Activated T-helper 17 cell treated with anti-CD3 and anti-CD28 coated beads, Interleukin-2, amount 50 U/mL, for 72 hours (primary cell): ENCODE results near the gene MOB1B. TPM values are rescaled to one million over a fixed set of nuclear protein-coding genes. Genes with fewer than 3 reads are reported as not detected.

ENCODE experiments used
- ATAC-seq: fragments of 150-1000 bp; cut with Tn5 transposase; replicated peaks from 2 replicates; pipeline ENCODE4 v1.10.0; 2021; ENCODE audit warnings: mild to moderate bottlenecking, moderate library complexity
- H3K27ac Mint-ChIP-seq: one replicate; pipeline ENCODE4 v1.8.0; 2022; ENCODE audit warnings: mixed read lengths
- H3K27me3 Mint-ChIP-seq: one replicate; pipeline ENCODE4 v1.8.0; 2022; ENCODE audit warnings: mixed read lengths
- H3K36me3 Mint-ChIP-seq: one replicate; pipeline ENCODE4 v1.8.0; 2022; ENCODE audit warnings: low read depth, mild to moderate bottlenecking, mixed read lengths
- H3K4me1 Mint-ChIP-seq: one replicate; pipeline ENCODE4 v1.8.0; 2022; ENCODE audit warnings: mixed read lengths
- H3K4me3 Mint-ChIP-seq: one replicate; pipeline ENCODE4 v1.8.0; 2022; ENCODE audit warnings: mild to moderate bottlenecking, mixed read lengths
- H3K9me3 Mint-ChIP-seq: one replicate; pipeline ENCODE4 v1.8.0; 2022; ENCODE audit warnings: mixed read lengths
- total RNA-seq, 2 donors: library from RNA; stranded (reverse); gene quantifications; one replicate each; pipeline ENCODE4 v1.2.3, GENCODE V29; 2022

MOB1B gene
- total RNA-seq, 2 donors from 2014 or later = 16.6 to 21.2 TPM

GRCh38 chr4:70927502-70928137, 25.5 kb downstream of the MOB1B start:
- H3K4me1 Mint-ChIP-seq = peaks cover 13% of the 10 kb centered on the region
- peak; percentile 72 for ATAC-seq
- no peaks in the 10 kb centered on the region for H3K27me3 Mint-ChIP-seq
- peak overlapping the region; percentile 70 for H3K27ac Mint-ChIP-seq
- peak overlapping the region; percentile 55 for H3K4me3 Mint-ChIP-seq
- no peaks in the 10 kb centered on the region for H3K36me3 Mint-ChIP-seq
- no peaks in the 10 kb centered on the region for H3K9me3 Mint-ChIP-seq

GRCh38 chr4:70930530-70931256, 28.5 kb downstream of the MOB1B start:
- no peaks in the 10 kb centered on the region for H3K36me3 Mint-ChIP-seq
- H3K27me3 Mint-ChIP-seq = no peaks in the 10 kb centered on the region
- no peak overlapping the region for H3K4me3 Mint-ChIP-seq
- ATAC-seq = no peak
- H3K9me3 Mint-ChIP-seq = no peaks in the 10 kb centered on the region
- H3K27ac Mint-ChIP-seq = no peak overlapping the region
- H3K4me1 Mint-ChIP-seq = peaks cover 13% of the 10 kb centered on the region

- Mint-ChIP-seq H3K4me1 (peaks cover 12% of the 10 kb centered on the region), H3K27me3 (no peaks in the 10 kb centered on the region), H3K9me3 (no peaks in the 10 kb centered on the region), H3K27ac (no peak overlapping the region), H3K4me3 (no peak overlapping the region), H3K36me3 (no peaks in the 10 kb centered on the region)
- ATAC-seq = no peak
These were observed 29.2 kb downstream of the MOB1B start for GRCh38 chr4:70931347-70931746.

- no peak overlapping the region for H3K27ac Mint-ChIP-seq
- ATAC-seq = no peak
- H3K9me3 Mint-ChIP-seq = no peaks in the 10 kb centered on the region
- no peaks in the 10 kb centered on the region for H3K27me3 Mint-ChIP-seq
- H3K36me3 Mint-ChIP-seq = no peaks in the 10 kb centered on the region
- no peak overlapping the region for H3K4me3 Mint-ChIP-seq
- peaks cover 7% of the 10 kb centered on the region for H3K4me1 Mint-ChIP-seq
These were observed 30.8 kb downstream of the MOB1B start for GRCh38 chr4:70932984-70933383.

GRCh38 chr4:70935038-70935695, 33.0 kb downstream of the MOB1B start:
- Mint-ChIP-seq H3K4me3 (no peak overlapping the region), H3K27me3 (no peaks in the 10 kb centered on the region), H3K27ac (no peak overlapping the region), H3K9me3 (no peaks in the 10 kb centered on the region), H3K36me3 (no peaks in the 10 kb centered on the region), H3K4me1 (peaks cover 6% of the 10 kb centered on the region)
- ATAC-seq = no peak

- peak; percentile 12 for ATAC-seq
- Mint-ChIP-seq H3K27ac (no peak overlapping the region), H3K36me3 (no peaks in the 10 kb centered on the region), H3K27me3 (no peaks in the 10 kb centered on the region), H3K4me3 (peak overlapping the region; percentile 2), H3K9me3 (no peaks in the 10 kb centered on the region), H3K4me1 (peaks cover 6% of the 10 kb centered on the region)
These were observed 34.1 kb downstream of the MOB1B start for GRCh38 chr4:70936200-70936787.

GRCh38 chr4:70938086-70938485, 35.9 kb downstream of the MOB1B start:
- no peak for ATAC-seq
- H3K36me3 Mint-ChIP-seq = no peaks in the 10 kb centered on the region
- H3K9me3 Mint-ChIP-seq = no peaks in the 10 kb centered on the region
- peaks cover 6% of the 10 kb centered on the region for H3K4me1 Mint-ChIP-seq
- H3K4me3 Mint-ChIP-seq = no peak overlapping the region
- no peaks in the 10 kb centered on the region for H3K27me3 Mint-ChIP-seq
- no peak overlapping the region for H3K27ac Mint-ChIP-seq

GRCh38 chr4:70940134-70940533, 38.0 kb downstream of the MOB1B start:
- Mint-ChIP-seq H3K27me3 (no peaks in the 10 kb centered on the region), H3K4me3 (no peak overlapping the region), H3K9me3 (no peaks in the 10 kb centered on the region), H3K27ac (no peak overlapping the region), H3K36me3 (no peaks in the 10 kb centered on the region), H3K4me1 (peaks cover 6% of the 10 kb centered on the region)
- no peak for ATAC-seq

GRCh38 chr4:70943114-70943513, 40.9 kb downstream of the MOB1B start:
- Mint-ChIP-seq H3K27me3 (no peaks in the 10 kb centered on the region), H3K4me3 (no peak overlapping the region)
- ATAC-seq = no peak

GRCh38 chr4:70945046-70945445, 42.9 kb downstream of the MOB1B start:
- Mint-ChIP-seq H3K27ac (no peak overlapping the region), H3K4me3 (no peak overlapping the region), H3K36me3 (no peaks in the 10 kb centered on the region), H3K9me3 (no peaks in the 10 kb centered on the region), H3K4me1 (no peaks in the 10 kb centered on the region), H3K27me3 (no peaks in the 10 kb centered on the region)
- no peak for ATAC-seq

More at GRCh38 chr4:70943114-70943513, 40.9 kb downstream of the MOB1B start:
- Mint-ChIP-seq H3K36me3 (no peaks in the 10 kb centered on the region), H3K9me3 (no peaks in the 10 kb centered on the region), H3K4me1 (no peaks in the 10 kb centered on the region), H3K27ac (no peak overlapping the region)

- Mint-ChIP-seq H3K27me3 (no peaks in the 10 kb centered on the region), H3K9me3 (no peaks in the 10 kb centered on the region), H3K4me3 (no peak overlapping the region), H3K27ac (no peak overlapping the region), H3K36me3 (no peaks in the 10 kb centered on the region), H3K4me1 (no peaks in the 10 kb centered on the region)
- no peak for ATAC-seq
These were observed 43.4 kb downstream of the MOB1B start for GRCh38 chr4:70945452-70946055.

GRCh38 chr4:70946939-70947338, 44.8 kb downstream of the MOB1B start:
- ATAC-seq = no peak
- no peaks in the 10 kb centered on the region for H3K36me3 Mint-ChIP-seq

GRCh38 chr4:70948665-70949260, 46.6 kb downstream of the MOB1B start:
- ATAC-seq = no peak
- H3K27ac Mint-ChIP-seq = no peak overlapping the region

More at GRCh38 chr4:70946939-70947338, 44.8 kb downstream of the MOB1B start:
- Mint-ChIP-seq H3K9me3 (no peaks in the 10 kb centered on the region), H3K4me1 (no peaks in the 10 kb centered on the region), H3K27ac (no peak overlapping the region), H3K27me3 (no peaks in the 10 kb centered on the region), H3K4me3 (no peak overlapping the region)

GRCh38 chr4:70954032-70954431, 51.9 kb downstream of the MOB1B start:
- no peak overlapping the region for H3K27ac Mint-ChIP-seq
- no peak overlapping the region for H3K4me3 Mint-ChIP-seq
- H3K27me3 Mint-ChIP-seq = no peaks in the 10 kb centered on the region
- no peaks in the 10 kb centered on the region for H3K4me1 Mint-ChIP-seq
- ATAC-seq = peak; percentile 56
- H3K36me3 Mint-ChIP-seq = no peaks in the 10 kb centered on the region
- H3K9me3 Mint-ChIP-seq = no peaks in the 10 kb centered on the region

More at GRCh38 chr4:70948665-70949260, 46.6 kb downstream of the MOB1B start:
- Mint-ChIP-seq H3K9me3 (no peaks in the 10 kb centered on the region), H3K27me3 (no peaks in the 10 kb centered on the region), H3K4me3 (no peak overlapping the region), H3K36me3 (no peaks in the 10 kb centered on the region), H3K4me1 (no peaks in the 10 kb centered on the region)
